ENCODE measurements around the gene ARFGEF3. TPM values are rescaled to one million over a fixed set of nuclear protein-coding genes. Genes with fewer than 3 reads are reported as not detected.

ARFGEF3 gene
- polyA plus RNA-seq, 1 of the 3 experiments (the other 2 are of a cell fraction): not detected

DNA sequence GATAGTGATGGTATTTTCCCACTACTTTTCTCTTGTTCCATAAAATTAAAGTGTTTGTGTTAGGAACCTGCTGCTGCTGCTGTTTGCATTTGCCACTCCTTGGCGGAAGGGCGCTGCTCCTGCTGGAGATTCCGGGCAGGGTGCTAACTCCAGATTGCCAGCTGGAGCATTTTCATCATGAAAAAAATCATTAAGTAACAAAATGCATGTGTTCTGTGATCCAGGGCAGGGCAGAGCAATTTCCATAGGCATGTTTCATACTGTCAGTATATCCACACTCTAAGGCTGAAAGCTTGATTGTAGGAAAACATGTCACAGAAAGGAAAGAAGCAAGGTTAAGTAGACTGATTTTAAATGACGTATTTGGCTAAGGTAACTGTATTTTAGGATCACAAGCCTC lies 32.5 kb downstream of the ARFGEF3 start:
- no peak for DNase-seq
- TF ChIP-seq YY1 (IDR thresholded peaks at IDR 0.05; ENCODE audit: low read depth) (no peak), EP300 (IDR thresholded peaks at IDR 0.05; ENCODE audit: borderline replicate concordance in 1 of 2, low read depth in 1 of 2, low read length in 1 of 2) (no peak), MXI1 (IDR thresholded peaks at IDR 0.05; ENCODE audit: low read depth, low read length) (no peak), NFIC (IDR thresholded peaks at IDR 0.05; ENCODE audit: borderline replicate concordance) (no peak), GABPA (IDR thresholded peaks at IDR 0.05; ENCODE audit: low read depth) (no peak)
- TF ChIP-seq, protein P1, sequence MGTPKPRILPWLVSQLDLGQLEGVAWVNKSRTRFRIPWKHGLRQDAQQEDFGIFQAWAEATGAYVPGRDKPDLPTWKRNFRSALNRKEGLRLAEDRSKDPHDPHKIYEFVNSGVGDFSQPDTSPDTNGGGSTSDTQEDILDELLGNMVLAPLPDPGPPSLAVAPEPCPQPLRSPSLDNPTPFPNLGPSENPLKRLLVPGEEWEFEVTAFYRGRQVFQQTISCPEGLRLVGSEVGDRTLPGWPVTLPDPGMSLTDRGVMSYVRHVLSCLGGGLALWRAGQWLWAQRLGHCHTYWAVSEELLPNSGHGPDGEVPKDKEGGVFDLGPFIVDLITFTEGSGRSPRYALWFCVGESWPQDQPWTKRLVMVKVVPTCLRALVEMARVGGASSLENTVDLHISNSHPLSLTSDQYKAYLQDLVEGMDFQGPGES (IDR thresholded peaks at IDR 0.05; ENCODE audit: low read depth, low read length): no peak
- Histone ChIP-seq H3K4me2 (no peak overlapping the region), H3K9ac (no peak overlapping the region), H4K20me1 (ENCODE audit: insufficient read depth) (no peaks in the 10 kb centered on the region), H2AFZ (ENCODE audit: low read depth) (no peak overlapping the region), H3K4me3 (ENCODE audit: low read depth in 2 of 2, low read length in 1 of 2) (no peak overlapping the region), H3K27me3 (ENCODE audit: insufficient read depth) (no peaks in the 10 kb centered on the region), H3K4me1 (ENCODE audit: control insufficient read depth in 1 of 2, insufficient read depth in 2 of 2, low read depth in 1 of 2, low read length in 1 of 2) (no peaks in the 10 kb centered on the region), H3K36me3 (replicated peaks in 1 of 2; ENCODE audit: control insufficient read depth in 1 of 2, insufficient read depth in 2 of 2, low read length in 1 of 2) (no peaks in the 10 kb centered on the region), H3K79me2 (ENCODE audit: insufficient read depth) (no peaks in the 10 kb centered on the region), H3K9me3 (no peaks in the 10 kb centered on the region), H3K9me2 (no peaks in the 10 kb centered on the region), H3F3A (replicated peaks; ENCODE audit: insufficient read depth) (no peaks in the 10 kb centered on the region), H3K27ac (ENCODE audit: low read depth in 2 of 2, low read length in 1 of 2) (no peak overlapping the region)
- 17% methylated on average over 4 of the region's 4 CpGs for WGBS (ENCODE audit: low lambda C conversion rate)
- CTCF ChIA-PET: no interaction called here
- POLR2A ChIA-PET: no interaction called here

DNA sequence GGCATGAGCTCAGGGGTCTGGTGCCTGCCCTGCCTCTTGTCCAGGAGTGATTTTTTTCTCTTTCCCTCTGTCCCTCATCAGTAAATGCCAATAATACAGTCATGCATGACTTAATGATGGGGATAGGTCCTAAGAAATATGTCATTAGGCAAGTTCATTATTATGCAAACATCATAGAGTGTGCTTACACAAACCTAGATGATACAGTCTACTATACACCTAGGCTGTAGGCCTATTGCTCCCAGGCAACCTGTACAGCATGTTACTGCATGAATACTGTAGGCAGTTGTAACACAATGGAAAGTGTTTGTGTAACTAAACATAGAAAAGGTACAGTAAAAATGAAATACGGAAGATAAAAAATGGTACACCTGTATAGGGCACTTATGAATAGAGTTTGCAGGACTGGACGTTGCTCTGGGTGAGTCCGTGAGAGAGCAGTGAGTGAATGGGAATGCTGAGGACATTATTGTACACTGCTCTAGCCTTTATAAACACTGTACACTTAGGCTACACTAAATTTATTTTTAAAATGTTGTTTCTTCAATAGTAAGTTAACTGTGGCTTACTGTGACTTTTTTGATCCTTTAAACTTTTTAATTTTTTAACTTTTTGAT lies 34.5 kb downstream of the ARFGEF3 start:
- H3K36me3 ChIP-seq (replicated peaks in 1 of 2; ENCODE audit: control insufficient read depth in 1 of 2, insufficient read depth in 2 of 2, low read length in 1 of 2): no peaks in the 10 kb centered on the region
- no peak for DNase-seq
- no peak overlapping the region for H3K9ac ChIP-seq
- H2AFZ ChIP-seq (ENCODE audit: low read depth): no peak overlapping the region
- no peak overlapping the region for H3K27ac ChIP-seq (ENCODE audit: low read depth in 2 of 2, low read length in 1 of 2)
- no peak overlapping the region for H3K4me3 ChIP-seq (ENCODE audit: low read depth in 2 of 2, low read length in 1 of 2)
- 34% methylated on average over 3 of the region's 3 CpGs for WGBS (ENCODE audit: low lambda C conversion rate)
- no peaks in the 10 kb centered on the region for H3K9me3 ChIP-seq
- H3K4me2 ChIP-seq: no peak overlapping the region
- TF ChIP-seq, protein P2, sequence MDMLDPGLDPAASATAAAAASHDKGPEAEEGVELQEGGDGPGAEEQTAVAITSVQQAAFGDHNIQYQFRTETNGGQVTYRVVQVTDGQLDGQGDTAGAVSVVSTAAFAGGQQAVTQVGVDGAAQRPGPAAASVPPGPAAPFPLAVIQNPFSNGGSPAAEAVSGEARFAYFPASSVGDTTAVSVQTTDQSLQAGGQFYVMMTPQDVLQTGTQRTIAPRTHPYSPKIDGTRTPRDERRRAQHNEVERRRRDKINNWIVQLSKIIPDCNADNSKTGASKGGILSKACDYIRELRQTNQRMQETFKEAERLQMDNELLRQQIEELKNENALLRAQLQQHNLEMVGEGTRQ (IDR thresholded peaks at IDR 0.05; ENCODE audit: borderline replicate concordance, low read depth, low read length): no peak
- TF ChIP-seq POLR2AphosphoS5 (IDR thresholded peaks at IDR 0.05; ENCODE audit: low read depth, low read length) (no peak), RXRA (IDR thresholded peaks at IDR 0.05; ENCODE audit: borderline replicate concordance, low read depth) (no peak), MEF2A (IDR thresholded peaks at IDR 0.05; ENCODE audit: borderline replicate concordance, low read depth) (no peak), TEAD4 (IDR thresholded peaks at IDR 0.05; ENCODE audit: borderline replicate concordance, insufficient read depth) (no peak), SIN3A (IDR thresholded peaks at IDR 0.05; ENCODE audit: borderline replicate concordance, low read depth, low read length) (no peak), GABPA (IDR thresholded peaks at IDR 0.05; ENCODE audit: low read depth) (no peak), RCOR1 (IDR thresholded peaks at IDR 0.05; ENCODE audit: low read length) (no peak), FOXM1 (IDR thresholded peaks at IDR 0.05; ENCODE audit: low read depth) (no peak), TAF1 (IDR thresholded peaks at IDR 0.05; ENCODE audit: borderline replicate concordance, low read depth, low read length) (no peak)
- TF ChIP-seq, protein P3, sequence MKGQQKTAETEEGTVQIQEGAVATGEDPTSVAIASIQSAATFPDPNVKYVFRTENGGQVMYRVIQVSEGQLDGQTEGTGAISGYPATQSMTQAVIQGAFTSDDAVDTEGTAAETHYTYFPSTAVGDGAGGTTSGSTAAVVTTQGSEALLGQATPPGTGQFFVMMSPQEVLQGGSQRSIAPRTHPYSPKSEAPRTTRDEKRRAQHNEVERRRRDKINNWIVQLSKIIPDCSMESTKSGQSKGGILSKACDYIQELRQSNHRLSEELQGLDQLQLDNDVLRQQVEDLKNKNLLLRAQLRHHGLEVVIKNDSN (IDR thresholded peaks at IDR 0.05; ENCODE audit: borderline replicate concordance, low read depth): no peak
- TF ChIP-seq, protein P4, sequence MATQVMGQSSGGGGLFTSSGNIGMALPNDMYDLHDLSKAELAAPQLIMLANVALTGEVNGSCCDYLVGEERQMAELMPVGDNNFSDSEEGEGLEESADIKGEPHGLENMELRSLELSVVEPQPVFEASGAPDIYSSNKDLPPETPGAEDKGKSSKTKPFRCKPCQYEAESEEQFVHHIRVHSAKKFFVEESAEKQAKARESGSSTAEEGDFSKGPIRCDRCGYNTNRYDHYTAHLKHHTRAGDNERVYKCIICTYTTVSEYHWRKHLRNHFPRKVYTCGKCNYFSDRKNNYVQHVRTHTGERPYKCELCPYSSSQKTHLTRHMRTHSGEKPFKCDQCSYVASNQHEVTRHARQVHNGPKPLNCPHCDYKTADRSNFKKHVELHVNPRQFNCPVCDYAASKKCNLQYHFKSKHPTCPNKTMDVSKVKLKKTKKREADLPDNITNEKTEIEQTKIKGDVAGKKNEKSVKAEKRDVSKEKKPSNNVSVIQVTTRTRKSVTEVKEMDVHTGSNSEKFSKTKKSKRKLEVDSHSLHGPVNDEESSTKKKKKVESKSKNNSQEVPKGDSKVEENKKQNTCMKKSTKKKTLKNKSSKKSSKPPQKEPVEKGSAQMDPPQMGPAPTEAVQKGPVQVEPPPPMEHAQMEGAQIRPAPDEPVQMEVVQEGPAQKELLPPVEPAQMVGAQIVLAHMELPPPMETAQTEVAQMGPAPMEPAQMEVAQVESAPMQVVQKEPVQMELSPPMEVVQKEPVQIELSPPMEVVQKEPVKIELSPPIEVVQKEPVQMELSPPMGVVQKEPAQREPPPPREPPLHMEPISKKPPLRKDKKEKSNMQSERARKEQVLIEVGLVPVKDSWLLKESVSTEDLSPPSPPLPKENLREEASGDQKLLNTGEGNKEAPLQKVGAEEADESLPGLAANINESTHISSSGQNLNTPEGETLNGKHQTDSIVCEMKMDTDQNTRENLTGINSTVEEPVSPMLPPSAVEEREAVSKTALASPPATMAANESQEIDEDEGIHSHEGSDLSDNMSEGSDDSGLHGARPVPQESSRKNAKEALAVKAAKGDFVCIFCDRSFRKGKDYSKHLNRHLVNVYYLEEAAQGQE (IDR thresholded peaks at IDR 0.05; ENCODE audit: low read depth, low read length): no peak
- TF ChIP-seq, protein P5, sequence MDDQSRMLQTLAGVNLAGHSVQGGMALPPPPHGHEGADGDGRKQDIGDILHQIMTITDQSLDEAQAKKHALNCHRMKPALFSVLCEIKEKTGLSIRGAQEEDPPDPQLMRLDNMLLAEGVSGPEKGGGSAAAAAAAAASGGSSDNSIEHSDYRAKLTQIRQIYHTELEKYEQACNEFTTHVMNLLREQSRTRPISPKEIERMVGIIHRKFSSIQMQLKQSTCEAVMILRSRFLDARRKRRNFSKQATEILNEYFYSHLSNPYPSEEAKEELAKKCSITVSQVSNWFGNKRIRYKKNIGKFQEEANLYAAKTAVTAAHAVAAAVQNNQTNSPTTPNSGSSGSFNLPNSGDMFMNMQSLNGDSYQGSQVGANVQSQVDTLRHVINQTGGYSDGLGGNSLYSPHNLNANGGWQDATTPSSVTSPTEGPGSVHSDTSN (IDR thresholded peaks at IDR 0.05): no peak
- TF ChIP-seq, protein P6, sequence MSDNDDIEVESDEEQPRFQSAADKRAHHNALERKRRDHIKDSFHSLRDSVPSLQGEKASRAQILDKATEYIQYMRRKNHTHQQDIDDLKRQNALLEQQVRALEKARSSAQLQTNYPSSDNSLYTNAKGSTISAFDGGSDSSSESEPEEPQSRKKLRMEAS (IDR thresholded peaks at IDR 0.05; ENCODE audit: low read depth): no peak
- POLR2A ChIA-PET: no interaction called here
- H3K9me2 ChIP-seq: no peaks in the 10 kb centered on the region
- no peaks in the 10 kb centered on the region for H3F3A ChIP-seq (replicated peaks; ENCODE audit: insufficient read depth)
- H4K20me1 ChIP-seq (ENCODE audit: insufficient read depth): no peaks in the 10 kb centered on the region
- H3K79me2 ChIP-seq (ENCODE audit: insufficient read depth): no peaks in the 10 kb centered on the region
- H3K27me3 ChIP-seq (ENCODE audit: insufficient read depth): no peaks in the 10 kb centered on the region
- CTCF ChIA-PET: interaction anchor here (1.2 kb wide), 1 partner anchor 311 kb away, joined by 3 read pairs; no protein-coding TSS in a partner anchor
- no peaks in the 10 kb centered on the region for H3K4me1 ChIP-seq (ENCODE audit: control insufficient read depth in 1 of 2, insufficient read depth in 2 of 2, low read depth in 1 of 2, low read length in 1 of 2)
